Activated T-helper 17 cell treated with anti-CD3 and anti-CD28 coated beads, Interleukin-2, amount 50 U/mL, for 72 hours (primary cell): ENCODE results near the gene LRP2. TPM values are rescaled to one million over a fixed set of nuclear protein-coding genes. Genes with fewer than 3 reads are reported as not detected.

ENCODE experiments used
- ATAC-seq: fragments of 150-1000 bp; cut with Tn5 transposase; replicated peaks from 2 replicates; pipeline ENCODE4 v1.10.0; 2021; ENCODE audit warnings: mild to moderate bottlenecking, moderate library complexity
- H3K27ac Mint-ChIP-seq: one replicate; pipeline ENCODE4 v1.8.0; 2022; ENCODE audit warnings: mixed read lengths
- H3K27me3 Mint-ChIP-seq: one replicate; pipeline ENCODE4 v1.8.0; 2022; ENCODE audit warnings: mixed read lengths
- H3K36me3 Mint-ChIP-seq: one replicate; pipeline ENCODE4 v1.8.0; 2022; ENCODE audit warnings: low read depth, mild to moderate bottlenecking, mixed read lengths
- H3K4me1 Mint-ChIP-seq: one replicate; pipeline ENCODE4 v1.8.0; 2022; ENCODE audit warnings: mixed read lengths
- H3K4me3 Mint-ChIP-seq: one replicate; pipeline ENCODE4 v1.8.0; 2022; ENCODE audit warnings: mild to moderate bottlenecking, mixed read lengths
- H3K9me3 Mint-ChIP-seq: one replicate; pipeline ENCODE4 v1.8.0; 2022; ENCODE audit warnings: mixed read lengths
- total RNA-seq, 2 donors: library from RNA; stranded (reverse); gene quantifications; one replicate each; pipeline ENCODE4 v1.2.3, GENCODE V29; 2022

The LRP2 gene
- total RNA-seq, 2 donors from 2014 or later = 0.22 to 4.4 TPM

DNA sequence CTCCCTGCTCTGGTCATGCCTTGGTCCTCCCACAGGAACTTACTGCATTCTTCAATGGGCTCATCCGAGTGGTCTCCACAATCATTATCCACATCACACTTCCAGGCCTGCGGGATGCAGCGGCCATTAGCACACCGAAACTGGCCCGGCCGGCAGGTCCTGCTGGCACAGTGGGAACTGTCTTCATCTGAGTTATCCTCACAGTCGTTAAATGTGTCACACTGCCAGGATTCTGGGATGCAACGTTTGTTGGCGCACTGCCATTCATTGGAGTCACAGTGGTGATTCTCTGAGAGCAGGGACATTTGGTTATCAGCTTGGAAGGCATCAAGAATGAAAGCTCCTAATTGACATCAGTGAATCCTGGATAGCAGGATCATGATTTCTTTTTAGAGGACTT is 188.5 kb downstream of the LRP2 start:
- H3K27me3 Mint-ChIP-seq = peaks cover 10% of the 10 kb centered on the region
- H3K9me3 Mint-ChIP-seq = no peaks in the 10 kb centered on the region
- no peaks in the 10 kb centered on the region for H3K36me3 Mint-ChIP-seq
- no peak overlapping the region for H3K27ac Mint-ChIP-seq
- no peak overlapping the region for H3K4me3 Mint-ChIP-seq
- H3K4me1 Mint-ChIP-seq = no peaks in the 10 kb centered on the region
- no peak for ATAC-seq

DNA sequence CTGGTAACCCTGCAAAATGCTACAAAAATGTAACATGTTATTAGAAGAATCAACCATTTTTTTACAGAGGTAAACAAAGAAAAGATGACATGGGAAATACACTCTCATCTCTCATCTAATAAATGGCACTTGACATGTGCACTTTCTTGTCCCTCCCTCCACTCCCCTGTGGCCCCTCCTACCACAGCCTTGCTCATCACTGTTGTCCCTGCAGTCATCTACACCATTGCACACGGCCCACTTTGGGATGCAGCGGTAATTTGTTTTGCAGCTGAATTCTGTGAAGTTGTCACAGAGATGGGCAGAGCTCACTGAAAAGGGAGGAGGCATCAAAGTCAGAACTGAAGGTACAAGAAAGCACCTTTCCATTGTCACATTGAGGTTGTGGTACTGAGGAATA is 189.4 kb downstream of the LRP2 start:
- no peak for ATAC-seq
- Mint-ChIP-seq H3K36me3 (no peaks in the 10 kb centered on the region), H3K9me3 (no peaks in the 10 kb centered on the region), H3K4me1 (no peaks in the 10 kb centered on the region), H3K4me3 (no peak overlapping the region), H3K27ac (no peak overlapping the region), H3K27me3 (peaks cover 10% of the 10 kb centered on the region)

DNA sequence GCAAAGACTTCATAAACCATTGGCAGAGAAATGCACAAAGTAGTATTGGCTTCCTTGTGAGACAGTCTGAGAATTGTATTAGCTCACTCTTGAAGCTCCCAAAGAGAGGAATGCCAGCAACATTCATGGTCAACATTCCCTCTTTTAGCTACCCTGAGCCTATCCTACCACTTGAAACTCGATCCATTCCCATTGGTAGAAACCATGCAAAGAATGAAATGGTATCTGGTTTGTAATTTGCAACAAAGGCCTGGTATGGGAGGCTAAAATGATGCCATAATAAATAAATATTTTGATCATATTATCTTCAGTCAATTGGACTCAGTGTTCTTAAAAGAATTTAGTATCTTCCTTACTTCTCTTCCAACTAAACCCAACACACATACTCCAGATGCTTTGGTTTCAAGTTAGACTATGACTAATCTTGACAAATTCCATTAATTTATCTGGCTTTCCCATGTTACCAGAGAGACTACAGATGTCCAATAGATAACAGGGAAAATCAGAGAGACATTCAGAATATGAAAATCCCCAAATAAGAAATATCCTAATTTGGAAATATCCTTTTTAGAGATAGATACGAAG is 190.1 kb downstream of the LRP2 start:
- no peak for ATAC-seq
- H3K27ac Mint-ChIP-seq = no peak overlapping the region
- peaks cover 10% of the 10 kb centered on the region for H3K27me3 Mint-ChIP-seq
- H3K36me3 Mint-ChIP-seq = no peaks in the 10 kb centered on the region
- no peak overlapping the region for H3K4me3 Mint-ChIP-seq
- H3K9me3 Mint-ChIP-seq = no peaks in the 10 kb centered on the region
- H3K4me1 Mint-ChIP-seq = no peaks in the 10 kb centered on the region

DNA sequence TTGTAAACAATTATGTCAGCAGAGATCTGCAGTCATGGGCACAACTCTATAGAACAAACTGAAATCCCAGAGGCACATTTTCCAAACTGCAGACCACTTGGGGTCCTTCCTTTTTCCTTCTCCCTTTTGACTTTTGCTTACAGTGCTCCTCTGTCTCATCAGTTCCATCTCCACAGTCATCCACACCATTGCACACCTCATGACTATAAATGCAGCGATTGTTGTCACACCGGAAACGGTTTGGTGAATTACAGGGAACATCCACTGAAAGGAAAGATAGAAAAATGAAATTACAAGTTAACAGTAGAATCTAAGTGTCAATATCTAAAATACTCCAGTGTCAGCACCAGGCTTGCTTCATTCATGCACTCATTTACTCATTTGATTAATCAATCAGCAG is 196.5 kb downstream of the LRP2 start:
- Mint-ChIP-seq H3K27me3 (peaks cover 23% of the 10 kb centered on the region), H3K4me1 (no peaks in the 10 kb centered on the region), H3K27ac (no peak overlapping the region), H3K36me3 (no peaks in the 10 kb centered on the region), H3K4me3 (no peak overlapping the region), H3K9me3 (no peaks in the 10 kb centered on the region)
- no peak for ATAC-seq

DNA sequence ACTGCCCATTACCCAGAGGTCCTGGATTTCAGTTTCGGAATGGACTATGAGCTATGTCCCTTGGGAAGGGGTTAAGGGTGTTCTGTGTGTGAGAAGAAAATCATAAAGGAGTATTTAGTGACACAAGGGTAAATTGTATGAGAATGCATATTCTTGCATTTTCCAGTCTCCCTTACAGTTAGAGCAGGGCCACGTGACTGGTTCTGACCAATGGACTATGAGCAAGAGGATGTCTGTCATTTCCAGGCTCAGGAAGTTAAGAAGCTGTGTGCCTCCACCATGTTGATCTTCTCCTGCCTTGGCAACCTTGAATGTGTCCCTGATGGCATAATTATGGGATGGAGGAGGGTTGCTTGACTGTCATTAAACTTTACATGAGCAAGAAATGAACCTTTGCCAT is 198.0 kb downstream of the LRP2 start:
- Mint-ChIP-seq H3K4me3 (no peak overlapping the region), H3K9me3 (no peaks in the 10 kb centered on the region), H3K27me3 (peaks cover 23% of the 10 kb centered on the region)

DNA sequence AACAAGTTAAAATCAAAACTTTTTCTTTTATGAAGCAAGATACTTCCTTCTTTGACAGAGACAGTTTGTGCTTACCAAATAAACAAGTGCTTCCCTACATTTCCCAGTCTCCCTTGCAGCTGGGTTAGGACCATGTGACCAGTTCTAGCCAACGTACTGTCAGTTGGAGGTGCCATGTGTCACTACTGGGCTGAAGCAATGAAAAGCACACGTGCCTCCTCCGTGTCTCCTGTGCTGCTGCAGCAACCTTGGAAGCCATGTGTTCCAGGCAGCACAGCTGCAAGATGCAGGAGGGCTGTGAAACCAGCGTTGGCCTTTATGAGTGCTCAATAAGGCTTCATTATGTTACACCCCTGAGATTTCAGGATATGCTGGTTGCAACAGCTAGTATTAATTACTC is 199.7 kb downstream of the LRP2 start:
- Mint-ChIP-seq H3K4me1 (no peaks in the 10 kb centered on the region), H3K9me3 (no peaks in the 10 kb centered on the region), H3K36me3 (no peaks in the 10 kb centered on the region), H3K27me3 (peaks cover 27% of the 10 kb centered on the region), H3K4me3 (no peak overlapping the region), H3K27ac (no peak overlapping the region)
- ATAC-seq = no peak

More for the DNA sequence above, 198.0 kb downstream of the LRP2 start:
- Mint-ChIP-seq H3K4me1 (no peaks in the 10 kb centered on the region), H3K27ac (no peak overlapping the region), H3K36me3 (no peaks in the 10 kb centered on the region)
- ATAC-seq = no peak

DNA sequence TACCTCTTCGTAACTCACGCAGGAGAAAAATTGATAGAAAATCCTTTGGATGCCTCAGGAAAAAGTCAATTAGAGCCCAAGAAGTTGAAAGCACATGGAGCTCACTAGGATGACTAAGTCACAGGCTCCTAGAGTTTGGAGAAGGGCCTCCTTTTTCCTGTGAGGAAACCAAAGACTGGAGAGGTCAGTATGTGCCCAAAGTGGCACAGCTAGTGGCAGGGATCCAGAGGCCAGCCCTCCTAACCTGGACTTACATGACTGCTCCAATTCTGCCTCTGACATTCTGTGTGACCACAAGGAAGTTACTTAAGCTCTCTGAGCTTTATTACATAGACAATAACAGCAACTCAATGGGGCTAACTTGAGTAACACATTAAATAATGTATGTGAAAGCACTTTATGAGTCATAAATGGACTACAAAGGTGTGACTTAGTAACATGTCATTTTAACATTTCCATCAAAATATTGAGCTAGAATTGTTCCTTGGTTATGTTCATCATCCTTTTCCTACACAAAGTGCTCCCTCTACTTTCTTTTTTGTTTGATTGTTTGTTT is 201.3 kb downstream of the LRP2 start:
- ATAC-seq = peak; percentile 52
- Mint-ChIP-seq H3K27me3 (peaks cover 21% of the 10 kb centered on the region), H3K4me3 (no peak overlapping the region), H3K36me3 (no peaks in the 10 kb centered on the region), H3K27ac (no peak overlapping the region), H3K4me1 (no peaks in the 10 kb centered on the region), H3K9me3 (no peaks in the 10 kb centered on the region)

DNA sequence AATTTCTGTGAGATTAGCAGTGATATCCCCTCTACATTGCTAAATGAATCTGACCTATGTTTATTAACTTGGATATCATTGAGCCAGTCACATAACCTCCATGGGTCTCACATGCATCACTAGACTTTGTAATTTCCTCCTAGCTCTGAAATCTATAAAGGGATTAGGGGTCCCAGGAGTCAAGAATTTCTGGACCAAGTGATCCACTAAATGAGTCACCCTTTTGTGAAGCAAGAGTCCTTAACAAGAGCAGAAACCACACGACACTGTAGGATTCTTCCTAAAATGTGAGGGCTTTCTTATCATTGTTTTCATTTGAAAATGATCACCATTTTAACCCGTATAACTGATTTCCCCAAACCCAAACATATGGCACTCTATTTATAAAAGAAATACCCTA is 202.6 kb downstream of the LRP2 start:
- no peaks in the 10 kb centered on the region for H3K36me3 Mint-ChIP-seq
- H3K4me1 Mint-ChIP-seq = no peaks in the 10 kb centered on the region
- H3K27me3 Mint-ChIP-seq = peaks cover 18% of the 10 kb centered on the region
- H3K27ac Mint-ChIP-seq = no peak overlapping the region
- no peaks in the 10 kb centered on the region for H3K9me3 Mint-ChIP-seq
- ATAC-seq = no peak
- H3K4me3 Mint-ChIP-seq = no peak overlapping the region

DNA sequence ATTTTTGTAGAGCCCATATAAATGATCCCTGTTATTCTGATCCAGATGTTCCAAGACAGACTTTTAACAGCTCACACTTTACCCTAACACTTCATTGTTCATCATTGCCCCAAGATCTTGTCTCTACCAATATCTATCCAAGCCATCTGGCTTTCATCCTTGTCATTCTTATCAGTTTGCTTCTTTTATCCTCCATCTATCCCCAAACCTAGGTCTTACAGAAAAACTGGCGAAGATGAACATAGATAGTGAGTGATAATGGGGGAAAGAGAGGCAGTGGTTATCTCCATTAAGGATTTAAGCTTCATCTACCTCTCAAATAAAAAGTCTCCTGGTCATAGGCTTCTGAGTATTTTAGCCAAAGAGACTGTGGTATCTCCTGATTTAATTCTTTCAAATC is 203.5 kb downstream of the LRP2 start:
- Mint-ChIP-seq H3K4me3 (no peak overlapping the region), H3K9me3 (peaks cover 3% of the 10 kb centered on the region), H3K27me3 (peaks cover 21% of the 10 kb centered on the region), H3K36me3 (no peaks in the 10 kb centered on the region), H3K4me1 (no peaks in the 10 kb centered on the region), H3K27ac (no peak overlapping the region)
- no peak for ATAC-seq

DNA sequence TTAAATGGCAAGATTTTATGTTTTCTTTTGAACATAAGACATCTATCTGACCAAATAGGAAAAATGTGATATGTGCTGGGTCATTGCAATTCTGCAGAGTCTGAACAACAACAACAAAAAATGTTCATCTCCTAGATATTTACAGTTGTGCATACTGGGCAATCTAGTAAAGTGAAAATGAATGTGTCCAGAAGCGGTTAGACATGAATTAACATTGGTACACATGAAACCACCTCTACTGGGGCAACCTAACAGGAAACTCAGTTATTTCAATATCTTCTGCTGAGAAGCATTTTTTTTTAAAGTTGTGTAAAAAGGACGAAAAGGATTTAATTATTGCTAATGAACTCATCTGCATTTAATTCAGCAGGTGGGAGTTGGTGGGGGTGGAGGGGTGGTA is 216.1 kb downstream of the LRP2 start:
- no peaks in the 10 kb centered on the region for H3K36me3 Mint-ChIP-seq
- H3K27me3 Mint-ChIP-seq = peaks cover 8% of the 10 kb centered on the region
- no peak overlapping the region for H3K4me3 Mint-ChIP-seq
- no peaks in the 10 kb centered on the region for H3K4me1 Mint-ChIP-seq
- ATAC-seq = no peak
- no peak overlapping the region for H3K27ac Mint-ChIP-seq
- H3K9me3 Mint-ChIP-seq = no peaks in the 10 kb centered on the region

DNA sequence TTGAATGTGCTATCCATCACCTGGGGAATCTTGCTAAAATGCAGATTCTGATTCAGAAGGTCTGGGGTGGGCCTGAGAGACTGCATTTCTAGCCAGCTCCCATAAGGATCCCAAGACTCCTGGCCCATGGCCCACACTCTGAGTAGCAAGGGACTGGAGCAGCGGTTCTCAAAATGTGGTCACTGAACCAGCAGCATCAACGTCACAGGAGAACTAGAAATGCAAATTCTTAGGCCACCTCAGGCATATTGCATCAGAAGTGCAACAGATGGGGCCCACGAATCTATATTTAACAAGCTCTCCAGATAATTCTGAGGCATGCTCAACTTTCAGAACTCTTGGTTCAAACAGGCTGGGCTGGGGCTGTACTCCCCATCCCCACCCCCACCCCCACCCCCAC is 218.3 kb downstream of the LRP2 start:
- Mint-ChIP-seq H3K4me1 (no peaks in the 10 kb centered on the region), H3K27me3 (peaks cover 7% of the 10 kb centered on the region), H3K4me3 (no peak overlapping the region), H3K9me3 (no peaks in the 10 kb centered on the region), H3K36me3 (no peaks in the 10 kb centered on the region), H3K27ac (no peak overlapping the region)
- no peak for ATAC-seq

DNA sequence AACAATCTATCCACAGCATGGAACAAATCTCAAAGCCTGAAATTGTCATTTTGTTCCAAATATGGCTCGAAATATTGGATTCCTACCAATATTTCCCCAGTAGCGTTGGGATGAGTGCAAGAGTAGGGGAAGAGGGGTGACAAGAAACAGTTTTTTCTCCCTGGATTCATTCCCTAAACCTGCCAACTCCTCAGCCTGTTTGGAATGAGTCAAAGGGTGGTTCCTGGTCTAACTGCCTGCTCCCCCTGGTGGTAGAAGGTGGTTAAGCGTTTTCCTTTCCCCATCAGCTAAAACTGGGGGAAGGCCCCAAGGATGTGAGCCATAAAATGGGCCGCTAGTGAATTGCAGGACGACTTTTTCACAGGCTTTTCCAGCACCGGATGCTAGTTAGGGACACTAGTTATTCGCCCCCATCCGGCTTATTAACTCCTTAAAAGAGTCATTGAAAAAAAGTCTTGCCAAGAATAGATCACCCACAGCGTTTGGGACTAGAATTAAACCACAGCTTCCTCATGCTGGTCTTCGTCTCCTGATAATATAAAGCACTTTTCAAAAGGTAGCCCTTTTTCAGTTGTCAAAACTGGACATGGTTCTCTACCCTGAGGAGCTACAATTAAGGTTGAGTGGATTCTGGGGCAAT is 220.5 kb downstream of the LRP2 start:
- Mint-ChIP-seq H3K36me3 (no peaks in the 10 kb centered on the region), H3K27ac (no peak overlapping the region), H3K9me3 (no peaks in the 10 kb centered on the region), H3K4me1 (no peaks in the 10 kb centered on the region), H3K4me3 (no peak overlapping the region), H3K27me3 (peaks cover 2% of the 10 kb centered on the region)
- peak; percentile 88 for ATAC-seq

DNA sequence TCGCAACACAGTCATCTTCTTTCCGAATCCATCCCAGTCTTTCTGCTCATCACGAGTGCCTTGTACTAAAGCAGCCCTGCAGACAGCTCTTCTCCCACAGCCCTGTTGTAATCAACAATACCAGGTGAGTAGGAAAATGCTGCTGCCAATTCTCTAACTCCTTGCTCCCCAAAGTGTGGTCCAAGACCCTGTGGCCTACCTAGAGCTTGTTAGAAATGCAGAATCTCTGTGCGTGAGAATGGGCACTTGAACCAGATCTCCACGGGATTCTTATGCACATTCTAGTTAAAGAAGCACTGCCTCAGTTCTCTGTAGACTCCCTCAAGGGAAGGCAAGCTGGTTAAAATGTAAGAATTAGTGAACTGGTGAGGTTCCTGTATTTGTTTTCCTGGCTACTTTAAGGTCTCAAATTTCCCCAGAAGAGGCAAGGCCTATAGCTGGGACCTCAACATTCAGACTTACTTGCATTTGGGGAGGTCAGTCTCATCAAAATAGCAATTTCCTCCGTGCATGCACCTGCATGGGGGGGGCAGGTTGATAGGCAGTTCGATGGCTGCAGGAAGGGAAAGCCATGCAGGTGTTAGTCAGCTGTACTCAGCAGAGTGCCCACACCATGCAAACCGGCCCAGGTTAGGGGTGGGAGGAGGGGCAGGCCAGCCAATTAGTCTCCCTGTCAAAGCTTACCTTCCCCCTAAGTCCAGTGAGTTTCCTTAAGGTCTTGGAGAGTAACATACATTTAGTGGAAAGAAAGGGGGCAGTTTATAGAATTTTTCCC is 222.2 kb downstream of the LRP2 start:
- Mint-ChIP-seq H3K4me3 (no peak overlapping the region), H3K27ac (no peak overlapping the region), H3K4me1 (no peaks in the 10 kb centered on the region), H3K27me3 (no peaks in the 10 kb centered on the region), H3K36me3 (no peaks in the 10 kb centered on the region), H3K9me3 (no peaks in the 10 kb centered on the region)
- no peak for ATAC-seq

DNA sequence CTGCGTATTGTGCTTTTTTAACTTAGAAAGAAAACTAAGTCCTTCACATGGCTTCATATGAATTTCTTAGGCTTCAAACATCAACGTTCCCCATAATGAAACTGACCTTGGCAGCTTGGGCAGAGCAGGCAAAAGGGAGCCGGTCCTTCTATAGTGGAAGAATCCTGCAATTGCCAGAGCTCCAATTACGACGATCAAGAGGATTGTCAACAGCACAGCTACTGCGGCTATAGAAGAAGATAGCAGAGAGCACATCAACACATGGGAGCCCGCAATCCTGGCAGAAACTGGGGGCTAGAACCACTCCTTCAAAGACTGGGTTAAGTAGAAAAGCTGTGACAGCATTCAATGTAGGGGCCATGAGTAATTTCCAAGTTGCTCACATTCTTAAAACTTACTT is 223.2 kb downstream of the LRP2 start:
- H3K27me3 Mint-ChIP-seq = no peaks in the 10 kb centered on the region
- ATAC-seq = no peak
- no peaks in the 10 kb centered on the region for H3K36me3 Mint-ChIP-seq
- H3K4me1 Mint-ChIP-seq = no peaks in the 10 kb centered on the region
- H3K27ac Mint-ChIP-seq = no peak overlapping the region
- no peaks in the 10 kb centered on the region for H3K9me3 Mint-ChIP-seq
- no peak overlapping the region for H3K4me3 Mint-ChIP-seq

DNA sequence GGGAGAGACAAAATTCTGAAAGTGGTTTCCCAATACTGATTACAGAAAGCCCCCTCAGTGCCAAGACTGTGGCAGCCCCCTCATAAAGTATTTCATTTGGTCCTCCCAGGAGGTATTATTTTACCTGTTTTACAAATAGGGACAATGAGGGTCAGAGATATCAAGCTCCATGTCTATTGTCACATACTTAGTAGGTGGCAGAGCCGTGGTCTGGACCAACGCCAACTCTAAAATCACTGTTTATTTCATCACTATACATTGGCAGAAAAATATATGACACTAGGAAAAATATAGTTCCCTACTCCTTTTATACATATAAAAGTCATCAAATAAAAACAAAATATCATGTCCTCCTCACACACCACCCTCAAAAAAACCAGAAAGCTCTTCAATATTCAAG is 224.4 kb downstream of the LRP2 start:
- no peak overlapping the region for H3K27ac Mint-ChIP-seq
- no peak overlapping the region for H3K4me3 Mint-ChIP-seq
- no peak for ATAC-seq
- no peaks in the 10 kb centered on the region for H3K27me3 Mint-ChIP-seq
- H3K36me3 Mint-ChIP-seq = no peaks in the 10 kb centered on the region
- no peaks in the 10 kb centered on the region for H3K4me1 Mint-ChIP-seq
- H3K9me3 Mint-ChIP-seq = no peaks in the 10 kb centered on the region
